ENCODE data around the gene SLC6A9.

DNA sequence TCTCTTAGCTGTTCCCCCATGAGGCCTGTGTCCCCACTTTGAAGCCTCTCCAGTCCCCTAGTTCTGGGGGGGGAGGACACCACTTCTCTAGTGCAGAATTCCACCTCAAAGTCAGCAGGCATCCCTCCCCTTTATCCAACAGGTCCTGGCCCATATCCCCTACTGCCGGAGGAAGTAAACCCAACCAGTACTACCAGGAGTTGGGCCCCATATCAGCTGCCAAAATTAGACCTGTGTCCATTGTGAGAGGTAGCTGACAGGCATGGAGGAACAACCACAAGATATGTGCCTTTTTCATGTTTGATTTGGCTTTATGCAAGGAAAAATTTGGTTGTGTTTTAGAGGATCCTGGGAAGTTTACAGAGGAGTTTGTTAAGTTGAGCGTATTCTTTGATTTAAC lies 22.1 kb upstream of the SLC6A9 start:
- no peak for TF ChIP-seq CTCF (IDR thresholded peaks at IDR 0.05 in 4 of 5, conservative IDR thresholded peaks at IDR 0.05 in 1 of 5)
- no peak for TF ChIP-seq POLR2A (IDR thresholded peaks at IDR 0.05)

Data from gastrocnemius medialis (tissue), 4 donors.